Cerebellar nuclear complex (tissue), 1 donor: ENCODE measurements around the gene SPATC1L.

Experiments
- DNase-seq, 2 experiments: peaks; one replicate each; lab custom pipeline; 2025; lab: John Stamatoyannopoulos, UW

Gene SPATC1L

DNA sequence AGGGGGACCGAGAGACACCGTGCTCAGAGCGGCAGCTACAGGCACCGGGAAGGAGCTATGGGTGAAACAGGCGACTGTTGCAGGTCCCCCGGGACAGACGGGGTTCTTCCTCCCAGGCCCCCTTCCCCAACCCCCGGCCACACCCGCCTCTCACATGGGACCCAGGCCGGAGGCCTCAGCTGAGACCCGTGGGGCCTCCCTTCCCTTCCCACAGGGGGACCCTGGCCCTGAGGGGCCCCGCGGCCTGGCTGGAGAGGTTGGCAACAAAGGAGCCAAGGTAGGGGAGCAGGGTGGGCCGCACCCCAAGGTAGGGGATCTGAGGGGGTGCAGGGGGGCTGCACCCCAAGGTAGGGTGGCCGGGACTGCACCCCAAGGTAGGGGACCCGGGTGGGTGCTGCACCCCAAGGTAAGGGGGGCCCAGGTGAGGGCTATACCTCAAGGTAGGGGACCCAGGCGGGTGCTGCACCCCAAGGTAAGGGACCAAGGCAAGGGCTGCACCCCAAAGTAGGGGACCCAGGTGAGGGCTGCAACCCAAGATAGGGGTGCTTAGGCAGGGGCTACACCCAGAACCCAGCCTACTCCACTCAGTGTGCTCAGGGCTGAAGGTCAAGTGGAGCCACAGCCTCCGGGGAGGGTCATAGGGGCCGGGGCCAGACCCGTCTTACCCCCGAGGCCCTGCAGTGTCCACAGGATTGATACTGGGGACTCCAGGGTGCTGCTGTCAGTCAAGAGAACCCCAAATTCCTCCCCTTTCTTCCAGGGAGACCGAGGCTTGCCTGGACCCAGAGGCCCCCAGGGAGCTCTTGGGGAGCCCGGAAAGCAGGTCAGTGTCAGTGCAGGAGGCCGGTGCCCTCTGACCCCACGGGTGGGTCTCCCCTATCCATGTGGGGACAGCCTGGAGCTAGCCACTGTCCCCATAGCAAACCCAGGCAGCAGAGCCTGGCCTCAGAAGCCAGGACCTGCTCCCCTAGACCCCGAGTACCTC, 63.7 kb downstream of the SPATC1L start:
- no peak for DNase-seq

DNA sequence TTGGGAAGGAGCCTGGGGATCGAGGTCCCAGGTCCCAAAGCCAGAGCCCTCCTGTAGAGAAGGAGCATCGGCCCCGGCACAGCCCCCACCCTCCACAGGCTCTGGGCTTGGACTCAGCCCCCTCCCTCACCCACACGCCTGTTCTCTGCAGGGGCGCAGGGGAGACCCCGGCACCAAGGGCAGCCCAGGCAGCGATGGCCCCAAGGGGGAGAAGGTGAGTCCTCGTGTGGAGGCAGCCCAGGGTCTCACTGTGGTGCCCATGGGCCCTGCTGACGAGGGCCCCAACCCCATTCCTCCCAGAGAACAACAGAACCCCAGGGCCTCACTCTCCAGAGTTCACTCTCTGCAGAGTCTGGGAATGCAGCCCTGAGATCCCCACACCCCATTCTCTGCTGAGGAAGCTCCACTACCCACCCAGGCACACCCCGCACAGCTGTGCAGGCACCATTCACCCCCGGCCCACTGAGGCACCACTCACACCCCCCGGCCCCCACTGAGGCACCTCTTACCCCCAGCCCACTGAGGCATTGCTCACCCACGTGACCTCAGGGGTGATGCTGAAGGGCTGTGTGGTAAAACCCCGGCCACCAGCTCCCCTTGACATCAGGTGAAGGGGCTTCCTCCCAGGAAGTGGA, 64.5 kb downstream of the SPATC1L start:
- DNase-seq: no peak

DNA sequence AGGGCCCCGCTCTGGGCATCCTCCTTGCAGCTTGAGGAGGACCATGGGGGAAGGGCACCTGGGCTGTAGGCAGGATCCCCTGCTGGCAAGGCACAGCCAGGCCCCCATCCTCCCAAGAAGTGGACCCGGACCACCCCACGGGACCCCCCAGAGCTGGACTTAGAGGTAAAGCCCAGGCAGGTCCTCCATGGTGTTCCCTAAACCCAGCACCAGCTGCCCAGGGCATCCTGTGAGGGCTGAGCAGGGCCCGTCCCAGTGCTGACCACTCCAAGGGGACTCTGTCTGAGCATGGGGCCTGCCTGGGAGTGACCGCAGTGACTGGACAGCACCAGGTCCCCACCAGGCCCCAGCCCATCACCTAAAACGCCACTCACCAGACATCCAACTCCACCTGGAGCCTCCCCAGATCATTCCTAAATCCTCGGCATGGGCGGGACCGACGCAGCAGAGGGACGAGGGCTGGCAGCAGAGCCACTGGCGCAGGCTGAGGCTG, 65.1 kb downstream of the SPATC1L start:
- DNase-seq: no peak

DNA sequence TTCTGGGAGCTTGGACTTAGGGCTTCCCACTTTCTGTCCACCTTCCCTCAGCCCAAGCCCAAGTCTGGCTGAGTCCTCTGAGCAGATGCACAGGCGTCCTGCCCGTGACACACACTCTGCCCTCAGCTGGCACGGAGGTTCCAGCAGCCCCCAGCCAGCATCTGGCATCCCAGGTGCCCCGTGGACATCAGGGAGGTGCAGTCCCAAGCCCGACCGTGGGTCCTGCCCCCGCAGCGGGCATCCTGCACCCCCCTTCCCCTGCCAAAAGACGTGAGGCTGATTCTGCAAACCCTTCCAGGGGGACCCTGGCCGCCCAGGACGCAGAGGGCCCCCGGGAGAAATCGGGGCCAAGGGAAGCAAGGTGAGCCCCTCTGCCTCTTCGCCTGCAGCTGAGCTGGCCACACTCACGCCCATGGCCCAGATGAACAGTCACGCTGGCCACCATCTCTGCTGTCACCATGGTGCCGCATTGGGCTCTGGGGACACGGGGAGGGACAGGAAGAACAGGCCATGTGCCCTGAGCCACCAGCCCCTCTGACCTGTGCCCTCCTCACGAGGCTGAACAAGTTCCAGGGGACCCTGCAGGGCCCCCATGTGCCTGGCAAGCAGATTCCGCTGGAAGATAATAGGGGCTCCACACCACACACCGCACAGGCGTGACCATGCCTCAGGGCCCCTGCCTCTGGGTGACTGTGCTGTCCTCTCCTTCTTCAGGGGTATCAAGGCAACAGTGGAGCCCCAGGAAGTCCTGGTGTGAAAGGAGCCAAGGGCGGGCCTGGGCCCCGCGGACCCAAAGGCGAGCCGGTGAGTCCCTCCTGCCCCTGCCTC, 65.7 kb downstream of the SPATC1L start:
- DNase-seq: no peak

DNA sequence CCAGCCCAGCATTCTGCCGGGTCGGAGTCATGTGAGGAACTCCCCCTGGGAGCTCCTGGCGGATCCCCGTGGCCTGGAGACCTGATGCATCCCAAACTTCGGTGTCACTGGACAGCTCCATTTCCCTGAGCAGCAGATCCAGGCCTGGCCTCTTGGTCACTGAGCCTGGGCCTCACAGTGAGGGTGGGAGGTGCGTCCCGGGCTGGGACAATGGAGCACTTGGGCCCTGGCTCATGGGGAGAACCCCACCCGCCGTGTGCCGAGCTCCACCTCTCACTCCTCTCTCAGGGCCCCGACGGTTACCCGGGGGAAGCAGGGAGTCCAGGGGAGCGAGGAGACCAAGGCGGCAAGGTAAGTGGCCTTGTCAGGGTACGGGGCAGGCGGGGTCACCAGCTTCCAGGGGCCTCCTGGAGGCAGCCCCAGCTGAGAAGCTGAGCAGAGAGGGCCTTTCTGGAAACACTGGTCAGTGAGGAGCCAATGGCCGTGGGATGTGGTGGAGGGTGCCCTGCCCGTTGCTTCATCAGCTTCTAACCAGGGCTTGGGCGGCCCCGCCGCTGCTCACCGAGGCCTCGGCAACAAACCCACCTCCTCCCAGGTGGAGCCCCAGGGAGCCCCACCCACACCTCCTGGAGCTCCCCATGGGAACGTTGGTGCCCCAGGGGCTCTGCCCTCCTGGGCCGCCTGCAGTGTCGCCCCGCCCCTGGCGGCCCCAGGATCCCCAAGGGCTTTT, 66.5 kb downstream of the SPATC1L start:
- DNase-seq: no peak

DNA sequence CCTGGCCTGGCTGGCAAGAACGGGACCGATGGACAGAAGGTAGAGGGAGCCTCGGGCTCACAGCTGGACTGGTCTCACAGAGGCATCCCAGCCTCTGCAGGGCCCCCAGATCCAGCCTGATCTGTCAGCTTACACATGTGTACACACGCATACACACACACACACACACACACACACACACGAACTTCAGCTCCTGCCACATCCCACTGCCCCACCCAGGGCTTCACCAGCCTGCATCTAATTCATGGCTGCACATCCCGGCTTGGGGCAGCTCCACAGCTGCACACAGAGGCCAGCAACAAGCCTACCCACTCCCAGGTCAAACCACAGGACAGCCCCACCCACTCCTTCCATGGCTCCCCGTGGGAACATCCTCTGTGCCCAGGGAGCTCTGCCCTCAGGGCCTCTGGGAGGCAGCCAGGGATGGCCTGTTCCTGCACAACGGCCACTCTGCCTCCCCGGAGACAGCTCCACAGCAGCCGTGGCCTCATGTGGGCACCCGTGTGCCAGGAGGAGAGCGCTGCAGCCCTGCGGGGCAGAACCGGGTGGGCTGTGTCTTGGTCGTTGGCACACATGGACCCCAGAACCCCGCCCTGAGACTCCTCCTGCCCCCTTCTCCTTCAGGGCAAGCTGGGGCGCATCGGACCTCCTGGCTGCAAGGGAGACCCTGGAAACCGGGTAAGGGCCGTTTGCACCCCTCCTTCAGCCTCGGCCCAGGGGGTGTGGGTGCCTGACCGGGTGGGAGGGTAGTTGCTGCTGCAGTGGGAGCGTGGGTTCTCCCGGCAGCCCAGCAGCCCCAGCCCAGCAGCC, 67.3 kb downstream of the SPATC1L start:
- DNase-seq: no peak

DNA sequence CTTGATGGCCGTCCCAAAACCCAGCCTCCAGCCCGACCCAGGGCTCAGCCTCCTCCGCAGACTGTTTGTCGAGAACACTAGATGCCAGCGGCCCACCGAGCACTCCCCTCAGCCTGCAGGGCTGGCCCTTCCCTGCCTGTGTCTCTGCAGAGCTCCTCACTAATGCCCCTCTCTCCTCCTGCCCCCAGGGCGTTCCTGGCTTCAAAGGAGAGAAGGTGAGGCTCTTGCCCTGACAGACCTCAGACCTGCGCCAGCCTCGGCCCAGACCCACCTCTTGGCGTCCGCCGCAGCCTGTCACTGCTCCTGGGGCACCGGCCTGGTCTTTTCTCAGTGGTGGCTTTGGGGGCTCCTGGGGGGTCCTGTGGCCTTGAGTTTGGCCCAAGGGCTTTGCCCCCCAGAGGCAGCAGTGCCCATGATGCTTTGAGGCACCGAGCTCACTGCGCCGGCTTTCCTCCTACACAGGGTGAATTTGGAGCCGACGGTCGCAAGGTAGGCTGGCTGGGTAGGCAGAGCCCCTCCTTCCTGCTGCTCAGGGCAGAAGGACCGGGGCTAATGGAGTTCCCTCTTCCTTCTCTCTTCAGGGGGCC, 68.0 kb downstream of the SPATC1L start:
- no peak for DNase-seq

DNA sequence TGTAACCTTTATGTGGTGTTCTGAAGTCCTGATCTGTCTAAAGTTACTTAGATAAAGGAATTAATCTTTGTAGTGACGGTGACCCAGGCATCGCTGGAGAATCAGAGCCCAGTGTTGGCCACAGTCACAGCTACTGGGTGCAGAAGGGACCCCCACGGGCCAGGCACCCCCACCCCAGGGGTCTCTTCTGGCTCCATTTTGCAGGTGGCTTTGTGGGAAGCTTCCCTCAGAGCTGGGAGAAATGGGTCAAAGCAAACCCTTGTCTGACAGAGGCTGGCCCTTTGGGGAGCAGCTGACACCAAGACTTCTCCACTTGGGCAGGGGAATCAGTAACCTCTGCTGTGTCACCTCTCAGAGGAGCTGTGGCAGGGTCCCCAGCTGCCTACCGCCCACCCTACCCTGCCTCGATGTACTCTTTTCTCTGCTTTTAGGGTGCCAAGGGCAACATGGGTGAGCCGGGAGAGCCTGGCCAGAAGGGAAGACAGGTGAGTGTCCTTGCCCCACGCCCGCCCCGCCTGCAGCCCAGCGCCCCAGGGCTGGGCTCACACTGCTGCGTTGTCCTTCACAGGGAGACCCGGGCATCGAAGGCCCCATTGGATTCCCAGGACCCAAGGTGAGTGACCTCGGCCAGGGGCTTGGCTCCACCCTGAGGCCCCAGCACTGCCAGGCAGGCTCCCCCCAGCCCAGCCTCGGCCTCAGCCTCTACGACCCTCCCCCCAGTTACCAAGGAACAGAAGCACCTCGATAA, 68.6 kb downstream of the SPATC1L start:
- DNase-seq: no peak

DNA sequence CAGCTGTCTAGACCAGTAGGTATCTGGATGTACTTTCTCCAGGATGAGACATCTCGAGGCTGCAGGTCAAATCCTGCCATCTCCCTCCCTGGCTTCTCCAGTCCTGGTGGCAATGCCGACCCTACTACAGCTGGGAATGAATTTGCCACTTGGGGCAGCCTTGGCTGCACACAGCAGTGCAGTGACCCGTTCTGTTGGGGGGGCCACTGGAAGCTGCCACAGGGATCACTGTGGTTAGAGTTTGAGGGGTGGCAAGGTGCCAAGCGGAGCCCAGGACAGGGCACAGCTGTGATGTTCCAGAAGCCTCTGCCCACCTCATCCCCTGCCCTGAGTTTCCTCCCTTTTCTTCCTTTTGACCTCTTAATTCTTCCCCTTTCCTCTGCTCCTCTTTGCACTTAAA, 69.3 kb downstream of the SPATC1L start:
- no peak for DNase-seq

DNA sequence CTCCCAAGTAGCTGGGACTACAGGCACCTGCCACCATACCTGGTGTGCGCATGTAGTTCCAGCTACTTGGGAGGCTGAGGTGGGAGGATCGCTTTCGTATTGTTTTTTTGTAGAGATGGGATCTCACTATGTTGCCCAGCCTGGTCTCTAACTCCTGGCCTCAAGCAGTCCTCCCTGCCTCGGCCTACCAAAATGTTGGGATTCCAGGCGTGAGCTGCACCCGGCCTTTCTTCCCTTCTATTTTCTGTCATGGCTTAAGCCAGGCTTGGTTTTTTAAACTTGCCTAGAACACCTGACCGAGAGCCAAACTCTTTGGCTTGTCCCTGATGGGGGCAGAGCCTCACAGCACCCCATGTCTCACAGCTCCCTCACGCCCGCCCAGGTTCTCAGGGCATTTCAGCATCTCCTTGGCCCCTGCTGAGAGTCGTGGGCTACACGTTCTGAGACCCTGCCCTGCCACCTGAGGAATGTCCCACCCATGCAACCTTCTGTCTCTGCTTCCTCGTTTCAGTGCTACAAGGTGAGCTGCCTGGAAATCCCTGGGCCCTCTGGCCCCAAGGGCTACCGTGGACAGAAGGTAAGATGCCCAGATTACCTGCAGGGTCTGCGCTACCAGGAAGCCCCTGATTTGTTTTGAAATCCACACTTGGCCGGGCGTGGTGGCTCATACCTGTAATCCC, 70.6 kb downstream of the SPATC1L start:
- DNase-seq: no peak

DNA sequence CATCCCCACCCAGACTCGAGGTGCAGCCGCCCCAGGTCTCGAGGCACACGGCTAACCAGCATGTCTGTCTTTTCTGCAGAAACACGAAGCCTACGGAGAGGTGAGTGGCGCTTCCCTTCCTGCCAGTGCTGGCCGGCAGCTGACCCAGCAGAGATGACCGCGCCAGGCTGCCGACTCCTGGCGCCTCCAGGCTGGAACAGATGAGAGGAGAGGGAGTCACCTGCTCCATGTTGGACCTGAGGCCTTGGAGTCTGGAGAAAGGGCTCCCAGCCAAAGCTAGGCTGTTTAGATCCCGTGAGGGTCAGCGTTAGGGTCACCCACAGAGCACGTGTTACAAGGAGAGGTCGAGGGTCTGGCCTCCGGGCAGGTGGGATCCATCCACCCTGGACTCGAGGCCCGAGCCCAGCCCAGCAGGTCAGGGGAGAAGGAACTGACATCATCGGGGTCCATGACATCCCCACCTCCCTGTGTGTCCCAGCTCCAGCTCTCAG, 71.5 kb downstream of the SPATC1L start:
- no peak for DNase-seq

DNA sequence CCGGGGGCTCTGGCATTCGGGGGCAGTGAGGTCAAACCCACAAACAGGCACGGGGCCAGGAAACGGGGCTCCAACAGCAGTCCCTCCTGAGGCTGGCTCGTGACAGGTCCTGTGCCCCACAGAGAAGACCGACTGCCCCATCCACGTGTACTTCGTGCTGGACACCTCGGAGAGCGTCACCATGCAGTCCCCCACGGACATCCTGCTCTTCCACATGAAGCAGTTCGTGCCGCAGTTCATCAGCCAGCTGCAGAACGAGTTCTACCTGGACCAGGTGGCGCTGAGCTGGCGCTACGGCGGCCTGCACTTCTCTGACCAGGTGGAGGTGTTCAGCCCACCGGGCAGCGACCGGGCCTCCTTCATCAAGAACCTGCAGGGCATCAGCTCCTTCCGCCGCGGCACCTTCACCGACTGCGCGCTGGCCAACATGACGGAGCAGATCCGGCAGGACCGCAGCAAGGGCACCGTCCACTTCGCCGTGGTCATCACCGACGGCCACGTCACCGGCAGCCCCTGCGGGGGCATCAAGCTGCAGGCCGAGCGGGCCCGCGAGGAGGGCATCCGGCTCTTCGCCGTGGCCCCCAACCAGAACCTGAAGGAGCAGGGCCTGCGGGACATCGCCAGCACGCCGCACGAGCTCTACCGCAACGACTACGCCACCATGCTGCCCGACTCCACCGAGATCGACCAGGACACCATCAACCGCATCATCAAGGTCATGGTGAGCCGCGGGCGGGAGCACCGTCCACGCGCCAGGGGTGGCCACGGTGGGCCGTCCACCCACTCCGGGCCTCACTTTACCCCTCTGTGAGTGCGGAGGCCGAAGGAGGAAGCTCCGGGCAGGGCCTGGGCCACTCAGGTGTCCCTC, 72.2 kb downstream of the SPATC1L start:
- DNase-seq: no peak

DNA sequence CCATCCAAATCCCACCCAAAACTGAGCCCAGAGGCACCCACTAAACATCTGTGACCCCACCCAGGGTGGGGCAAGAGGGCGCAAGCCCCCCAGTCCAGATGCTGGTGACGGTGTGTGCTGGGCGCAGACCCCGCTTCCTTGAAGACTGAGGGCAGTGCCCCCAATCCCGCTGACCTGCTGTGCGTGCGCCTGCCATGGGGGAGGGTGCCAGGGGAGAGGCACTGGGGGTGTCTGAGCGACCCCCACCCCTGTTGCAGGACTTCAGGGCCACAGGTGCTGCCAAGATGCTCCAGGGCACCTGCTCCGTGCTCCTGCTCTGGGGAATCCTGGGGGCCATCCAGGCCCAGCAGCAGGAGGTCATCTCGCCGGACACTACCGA, 73.1 kb downstream of the SPATC1L start:
- no peak for DNase-seq
